CD4-positive, alpha-beta memory T cell (primary cell): ENCODE data around the gene OR2V2. TPM values are rescaled to one million over a fixed set of nuclear protein-coding genes. Genes with fewer than 3 reads are reported as not detected.
"Not testable (repeated sequence)": the region's sequence is repeated elsewhere in the genome, so short reads cannot be mapped to it uniquely, and the experiment has no call there.

ENCODE experiments used
- CTCF ChIA-PET: fragments of 350-600 bp; sonication (Branson Sonifier 250); formaldehyde crosslinking; loops from one replicate; lab custom pipeline; 2021; ENCODE audit warnings: inconsistent platforms; ENCODE audit not compliant: partially characterized antibody; lab: Charles Lee
- POLR2A ChIA-PET: fragments of 350-600 bp; sonication (Branson Sonifier 250); formaldehyde crosslinking; loops from one replicate; lab custom pipeline; 2021; ENCODE audit not compliant: partially characterized antibody; lab: Charles Lee
- DNase-seq, 5 donors: peaks; one replicate each; pipeline versions ENCODE4 v3.0.0 to v3.0.0-alpha.2; 2020 to 2022; ENCODE audit warnings: mixed read lengths in 1 of 5
- H3K27ac ChIP-seq: one replicate; pipeline ENCODE4 v1.7.0; 2013; ENCODE audit warnings: low read depth, low read length
- H3K27me3 ChIP-seq: 2 replicates; pipeline ENCODE4 v1.7.0; 2013; ENCODE audit warnings: mild to moderate bottlenecking, low read length, moderate library complexity; ENCODE audit not compliant: insufficient read depth
- H3K36me3 ChIP-seq: 2 replicates; pipeline ENCODE4 v1.7.0; 2013; ENCODE audit warnings: mild to moderate bottlenecking, low read length, moderate library complexity; ENCODE audit not compliant: insufficient read depth
- H3K4me1 ChIP-seq: 2 replicates; pipeline ENCODE4 v1.7.0; 2013; ENCODE audit warnings: mild to moderate bottlenecking, low read length, moderate library complexity; ENCODE audit not compliant: insufficient read depth
- H3K4me3 ChIP-seq, 2 donors: one replicate each; pipeline ENCODE4 v1.7.0; 2013; ENCODE audit warnings: low read length in 2 of 2, mild to moderate bottlenecking in 1 of 2
- H3K9me3 ChIP-seq, 2 donors: one replicate each; pipeline ENCODE4 v1.7.0; 2013; ENCODE audit warnings: low read length in 2 of 2, control low read depth in 1 of 2; ENCODE audit not compliant: control insufficient read depth in 1 of 2
- H3K27ac Mint-ChIP-seq, 7 donors: one replicate each; pipeline ENCODE4 v1.8.0; 2020 to 2021; ENCODE audit warnings: mixed read lengths in 7 of 7, mild to moderate bottlenecking in 6 of 7, inconsistent platforms in 3 of 7, moderate library complexity in 3 of 7
- H3K27me3 Mint-ChIP-seq, 2 donors: one replicate each; pipeline ENCODE4 v1.8.0; 2020 to 2021; ENCODE audit warnings: mixed read lengths in 2 of 2
- H3K36me3 Mint-ChIP-seq, 2 donors: one replicate each; pipeline ENCODE4 v1.8.0; 2020 to 2021; ENCODE audit warnings: mixed read lengths in 2 of 2, inconsistent platforms in 1 of 2, mild to moderate bottlenecking in 1 of 2
- H3K4me1 Mint-ChIP-seq, 4 donors: one replicate each; pipeline ENCODE4 v1.8.0; 2020 to 2021; ENCODE audit warnings: mixed read lengths in 4 of 4, mild to moderate bottlenecking in 1 of 4
- H3K4me3 Mint-ChIP-seq, 8 donors: one replicate each; pipeline ENCODE4 v1.8.0; 2020 to 2021; ENCODE audit warnings: mixed read lengths in 8 of 8, mild to moderate bottlenecking in 7 of 8, moderate library complexity in 6 of 8, inconsistent platforms in 3 of 8
- H3K9me3 Mint-ChIP-seq, 8 donors: one replicate each; pipeline ENCODE4 v1.8.0; 2020 to 2021; ENCODE audit warnings: mixed read lengths in 8 of 8, mild to moderate bottlenecking in 5 of 8, inconsistent platforms in 3 of 8, moderate library complexity in 1 of 8
- intact Hi-C: fragments of 100-400 bp; cut with micrococcal nuclease; formaldehyde crosslinking; loops from one replicate; pipeline ENCODE4 v1.15.1; 2023
- polyA plus RNA-seq, 2 donors: library from polyadenylated mRNA; unstranded; fragments of 300-500 nt; fragmentation: Illumina TruSeq; gene quantifications; one replicate each; pipeline ENCODE4 v1.2.3, GENCODE V29; 2021
- total RNA-seq, 2 experiments: library from RNA; stranded (reverse); gene quantifications; one replicate each; pipeline ENCODE4 v1.2.3, GENCODE V29; 2021

OR2V2 gene
- total and polyA plus RNA-seq, 4 experiments from 2014 or later: not detected

DNA sequence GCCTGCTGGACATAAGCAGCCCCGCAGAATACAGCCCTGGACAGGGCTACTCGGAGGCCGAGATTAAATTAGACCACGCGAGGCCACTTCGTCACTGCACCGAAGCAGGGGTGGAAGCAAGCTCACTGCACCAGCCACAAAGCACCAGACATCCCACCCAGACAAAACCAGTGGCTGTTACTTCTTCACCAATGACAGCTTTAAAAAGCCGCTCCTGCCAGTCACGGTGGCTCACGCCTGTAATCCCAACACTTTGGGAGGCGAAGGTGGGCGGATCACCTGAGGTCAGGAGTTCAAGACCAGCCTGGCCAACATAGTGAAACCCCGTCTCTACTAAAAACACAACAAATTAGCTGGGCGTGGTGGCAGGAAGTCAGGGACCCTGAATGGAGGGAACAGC, 30.2 kb downstream of the OR2V2 start:
- H3K27ac ChIP-seq, H3K4me3 ChIP-seq, H3K36me3 ChIP-seq, H3K9me3 ChIP-seq, DNase-seq, intact Hi-C loops, H3K36me3 Mint-ChIP-seq, H3K4me3 Mint-ChIP-seq, H3K27ac Mint-ChIP-seq: not testable (repeated sequence)
- CTCF ChIA-PET: interaction anchor here (0.7 kb wide), 1 partner anchor 206 kb away, joined by 3 read pairs; no protein-coding TSS in a partner anchor
- H3K4me1 Mint-ChIP-seq: peaks cover 10 to 22% (median 15%) of the 10 kb centered on the region in 4 donors
- peaks cover 12% of the 10 kb centered on the region for H3K4me1 ChIP-seq
- peaks cover 0 to 13% (median 2%) of the 10 kb centered on the region in 8 donors for H3K9me3 Mint-ChIP-seq
- POLR2A ChIA-PET: interaction anchor here (1.1 kb wide), 1 partner anchor 84 kb away, joined by 4 read pairs; the partner anchor contains the start of gene TRIM52
- peaks cover 14 to 23% of the 10 kb centered on the region in 2 donors for H3K27me3 Mint-ChIP-seq
- H3K27me3 ChIP-seq: peaks cover 16% of the 10 kb centered on the region

DNA sequence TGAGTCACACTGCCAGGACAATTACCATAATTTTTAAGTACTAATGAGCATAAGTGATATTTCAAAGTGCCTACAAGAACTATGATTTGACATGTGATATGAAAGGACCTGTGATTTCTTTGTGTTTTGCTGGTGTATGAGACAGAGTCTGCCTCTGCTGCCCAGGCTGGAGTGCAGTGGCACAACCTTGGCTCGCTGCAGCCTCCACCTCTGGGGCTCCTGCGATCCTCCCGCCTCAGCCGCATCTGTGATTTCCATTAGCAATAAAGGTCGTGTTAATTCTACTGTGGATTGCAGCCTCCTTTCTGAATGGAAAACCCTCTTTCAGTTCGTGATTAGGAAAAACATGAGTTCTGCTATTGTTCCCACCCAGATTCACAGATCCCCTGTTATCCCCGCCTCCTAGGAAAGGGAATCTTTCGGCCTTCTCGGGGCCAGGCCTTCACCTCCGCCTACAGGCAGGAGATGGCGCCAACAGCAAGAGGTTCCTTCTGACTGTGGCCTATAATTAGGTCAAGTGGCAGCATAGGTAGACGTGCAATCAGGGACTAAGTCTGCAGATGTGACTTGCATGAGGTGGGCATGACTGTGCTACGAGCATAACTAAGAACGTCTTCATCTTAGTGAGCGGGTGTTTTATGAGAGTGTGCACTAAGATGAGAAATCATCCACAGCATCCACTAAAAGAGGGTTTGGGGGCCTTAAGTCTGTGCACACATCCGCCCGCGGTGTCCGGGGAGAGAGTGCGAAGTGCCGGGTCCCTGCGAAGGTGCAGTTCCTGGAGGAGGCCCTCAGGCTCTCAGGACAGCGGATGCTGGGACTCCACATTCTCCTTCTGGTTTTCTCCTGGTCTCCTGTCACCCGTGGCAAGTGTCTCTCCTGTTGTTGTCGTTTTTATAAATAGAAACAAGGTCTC, 34.5 kb downstream of the OR2V2 start:
- CTCF ChIA-PET: interaction anchor here (1.0 to 2.1 kb wide), 8 partner anchors 8 to 25 kb away, joined by 3 to 9 read pairs (median 4); no protein-coding TSS in a partner anchor
- H3K27ac Mint-ChIP-seq: peak overlapping the region; percentile 48 to 95 (median 88)
- peaks cover 0 to 2% of the 10 kb centered on the region in 2 donors for H3K27me3 Mint-ChIP-seq
- intact Hi-C loops: loop anchor here (1.0 to 10.0 kb wide), 3 partner anchors 23 to 377 kb away; partner anchors contain the start of genes MGAT1 and TRIM52
- H3K27ac ChIP-seq: no peak overlapping the region
- H3K27me3 ChIP-seq: no peaks in the 10 kb centered on the region
- no peak overlapping the region for H3K4me3 ChIP-seq
- H3K4me3 Mint-ChIP-seq: peak overlapping the region; percentile 26 to 94 (median 84)
- H3K4me1 Mint-ChIP-seq: peaks cover 11 to 42% (median 22%) of the 10 kb centered on the region in 4 donors
- no peaks in the 10 kb centered on the region for H3K36me3 ChIP-seq
- H3K4me1 ChIP-seq: peaks cover 14% of the 10 kb centered on the region
- peaks cover 0 to under 1% of the 10 kb centered on the region in 2 donors for H3K36me3 Mint-ChIP-seq
- no peaks in the 10 kb centered on the region for H3K9me3 ChIP-seq
- POLR2A ChIA-PET: interaction anchor here (2.7 to 12.4 kb wide), 4 partner anchors 10 to 79 kb away, joined by 14 to 375 read pairs (median 50); partner anchors contain the start of genes RACK1, TRIM41 and TRIM52
- DNase-seq: peak; percentile 65 to 78 (median 76)
- peaks cover 0 to 10% (median under 1%) of the 10 kb centered on the region in 8 donors for H3K9me3 Mint-ChIP-seq

DNA sequence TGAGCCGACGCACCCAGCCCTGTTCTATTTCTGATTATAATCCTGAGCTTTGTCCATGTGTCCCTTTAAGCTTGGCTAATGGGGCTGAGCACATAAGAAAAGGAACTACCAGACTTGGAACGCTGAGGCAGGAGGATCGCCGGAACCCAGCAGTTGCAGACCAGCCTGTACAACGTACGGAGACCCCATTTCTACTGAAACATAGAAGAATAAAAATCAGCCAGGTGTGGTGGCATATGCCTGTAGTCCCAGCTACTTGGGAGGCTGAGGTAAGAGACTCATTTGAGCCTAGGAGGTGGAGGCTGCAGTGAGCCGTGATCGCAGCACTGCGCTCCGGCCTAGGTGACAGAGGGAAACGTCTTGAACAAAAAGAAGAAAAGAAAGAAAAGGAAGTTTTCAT, 35.3 kb downstream of the OR2V2 start:
- Mint-ChIP-seq H3K4me3 (peak overlapping the region; percentile 82 to 94 (median 88)), H3K36me3 (peaks cover 0 to 2% of the 10 kb centered on the region in 2 donors), H3K4me1 (peaks cover 12 to 46% (median 25%) of the 10 kb centered on the region in 4 donors), H3K9me3 (peaks cover 0 to 14% (median under 1%) of the 10 kb centered on the region in 8 donors), H3K27ac (peak overlapping the region; percentile 72 to 96 (median 95)), H3K27me3 (peaks cover 0 to 2% of the 10 kb centered on the region in 2 donors)
- no peaks in the 10 kb centered on the region for H3K27me3 ChIP-seq
- H3K36me3 ChIP-seq: no peaks in the 10 kb centered on the region
- ChIA-PET POLR2A (interaction anchor here (2.7 to 12.4 kb wide), 4 partner anchors 9 to 78 kb away, joined by 14 to 375 read pairs (median 50); partner anchors contain the start of genes RACK1, TRIM41 and TRIM52), CTCF (interaction anchor here (0.7 to 1.7 kb wide), 5 partner anchors 9 to 70 kb away, joined by 3 to 9 read pairs (median 5); no protein-coding TSS in a partner anchor)
- DNase-seq: no peak
- H3K9me3 ChIP-seq: no peaks in the 10 kb centered on the region
- H3K27ac ChIP-seq: no peak overlapping the region
- H3K4me1 ChIP-seq: peaks cover 14% of the 10 kb centered on the region
- intact Hi-C loops: loop anchor here (1.0 to 10.0 kb wide), 4 partner anchors 9 to 378 kb away; partner anchors contain the start of genes MGAT1 and TRIM52
- no peak overlapping the region for H3K4me3 ChIP-seq

DNA sequence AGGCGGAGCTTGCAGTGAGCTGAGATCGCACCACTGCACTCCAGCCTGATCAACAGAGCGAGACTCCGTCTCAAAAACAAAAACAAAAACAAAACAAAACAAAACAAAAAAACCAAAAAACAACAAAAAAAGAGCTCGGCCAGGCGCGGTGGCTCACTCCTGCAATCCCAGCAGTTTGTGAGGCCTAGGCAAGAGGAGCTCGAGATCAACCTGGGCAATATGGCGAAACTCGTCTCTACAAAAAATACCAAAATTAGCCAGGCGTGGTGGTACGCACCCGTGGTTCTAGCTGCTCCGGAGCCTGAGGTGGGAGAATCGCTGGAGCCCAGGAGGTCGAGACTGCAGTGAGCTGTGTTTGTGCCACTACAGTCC, 37.4 kb downstream of the OR2V2 start:
- H3K9me3 ChIP-seq: no peaks in the 10 kb centered on the region
- peaks cover 16 to 68% (median 36%) of the 10 kb centered on the region in 4 donors for H3K4me1 Mint-ChIP-seq

DNA sequence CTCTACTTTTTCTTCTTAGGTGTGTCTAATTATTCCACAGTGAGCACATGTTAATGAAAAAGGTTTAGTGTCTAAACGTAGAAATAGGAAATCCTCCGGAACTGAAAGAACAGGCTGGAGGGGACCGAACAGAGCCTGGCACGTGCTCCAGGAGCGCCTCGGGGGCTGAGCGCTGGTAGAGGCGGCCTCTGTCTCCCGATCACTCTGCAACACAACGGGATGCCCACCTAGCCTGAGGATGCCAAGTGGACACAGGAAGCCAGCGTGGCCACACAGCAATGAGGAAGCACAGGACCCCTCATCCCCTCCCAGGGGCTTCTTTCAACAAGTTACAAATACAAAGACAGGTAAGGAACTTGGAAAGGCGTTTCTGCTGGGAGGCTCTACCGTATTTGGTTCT, 38.2 kb downstream of the OR2V2 start:
- peaks cover 4 to 13% of the 10 kb centered on the region in 2 donors for H3K27me3 Mint-ChIP-seq
- H3K4me1 ChIP-seq: peaks cover 14% of the 10 kb centered on the region
- CTCF ChIA-PET: interaction anchor here (0.8 to 2.8 kb wide), 10 partner anchors 12 to 401 kb away, joined by 3 to 27 read pairs (median 5); partner anchors contain the start of genes RACK1, TRIM41 and TRIM52
- no peaks in the 10 kb centered on the region for H3K27me3 ChIP-seq
- intact Hi-C loops: loop anchor here (10.0 kb wide), 1 partner anchor 381 kb away; the partner anchor contains the start of gene MGAT1
- peak overlapping the region in 4 of 7 donors; percentile 47 to 100 (median 52) for H3K27ac Mint-ChIP-seq
- H3K27ac ChIP-seq: no peak overlapping the region
- no peaks in the 10 kb centered on the region for H3K9me3 ChIP-seq
- peaks cover 0 to 35% (median 7%) of the 10 kb centered on the region in 8 donors for H3K9me3 Mint-ChIP-seq
- no peak for DNase-seq
- peaks cover 16 to 74% (median 39%) of the 10 kb centered on the region in 4 donors for H3K4me1 Mint-ChIP-seq
- no peak overlapping the region for H3K4me3 ChIP-seq
- POLR2A ChIA-PET: interaction anchor here (1.4 to 12.4 kb wide), 10 partner anchors 12 to 355 kb away, joined by 3 to 375 read pairs (median 18); partner anchors contain the start of genes RACK1, TRIM41, TRIM52 and TRIM7
- no peaks in the 10 kb centered on the region for H3K36me3 ChIP-seq
- H3K4me3 Mint-ChIP-seq: peak overlapping the region in 7 of 8 donors; percentile 38 to 65 (median 45)
- H3K36me3 Mint-ChIP-seq: peaks cover 0 to 28% of the 10 kb centered on the region in 2 donors

More for the DNA sequence above, 37.4 kb downstream of the OR2V2 start:
- H3K36me3 Mint-ChIP-seq: peaks cover 0 to 21% of the 10 kb centered on the region in 2 donors
- intact Hi-C loops: loop anchor here (1.0 to 10.0 kb wide), 2 partner anchors 38 to 380 kb away; partner anchors contain the start of genes MGAT1 and TRIM41
- peaks cover 14% of the 10 kb centered on the region for H3K4me1 ChIP-seq
- POLR2A ChIA-PET: interaction anchor here (0.9 to 12.4 kb wide), 18 partner anchors 7 to 354 kb away, joined by 3 to 375 read pairs (median 7); partner anchors contain the start of genes RACK1, TRIM41, TRIM52 and TRIM7
- H3K27ac Mint-ChIP-seq: peak overlapping the region in 4 of 7 donors; percentile 91 to 95 (median 94)
- H3K27me3 ChIP-seq: no peaks in the 10 kb centered on the region
- DNase-seq: no peak
- H3K4me3 Mint-ChIP-seq: peak overlapping the region; percentile 88 to 97 (median 92)
- CTCF ChIA-PET: interaction anchor here (0.7 to 2.8 kb wide), 18 partner anchors 8 to 401 kb away, joined by 3 to 27 read pairs (median 4); partner anchors contain the start of genes TRIM41 and TRIM52
- peaks cover 4 to 13% of the 10 kb centered on the region in 2 donors for H3K27me3 Mint-ChIP-seq
- peaks cover 0 to 33% (median 7%) of the 10 kb centered on the region in 8 donors for H3K9me3 Mint-ChIP-seq
- H3K4me3 ChIP-seq: peak overlapping the region in 1 of 2 donors; percentile 52
- no peak overlapping the region for H3K27ac ChIP-seq
- no peaks in the 10 kb centered on the region for H3K36me3 ChIP-seq

DNA sequence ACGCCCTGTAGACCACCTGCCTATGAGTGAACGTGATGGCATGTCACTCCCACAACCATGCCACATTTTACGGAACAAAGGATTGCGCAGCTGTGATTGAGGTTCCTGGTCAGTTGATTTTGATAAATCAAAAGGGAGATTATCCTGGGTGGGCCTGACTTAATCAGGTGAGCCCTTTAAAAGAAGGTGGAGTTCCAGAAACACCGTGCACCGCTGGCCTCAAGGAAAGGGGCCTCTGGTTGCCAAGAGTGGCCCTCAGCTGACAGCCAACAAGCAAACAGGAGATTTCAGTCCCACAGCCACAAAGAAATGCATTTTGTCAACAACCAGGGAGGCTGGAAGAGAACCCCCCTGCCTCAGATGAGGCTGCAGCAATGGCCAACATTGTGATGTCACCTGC, 38.6 kb downstream of the OR2V2 start:
- Mint-ChIP-seq H3K27me3 (peaks cover 4 to 14% of the 10 kb centered on the region in 2 donors), H3K27ac (peak overlapping the region in 3 of 7 donors; percentile 53 to 100 (median 78)), H3K36me3 (peaks cover 0 to 30% of the 10 kb centered on the region in 2 donors), H3K4me1 (peaks cover 16 to 76% (median 39%) of the 10 kb centered on the region in 4 donors), H3K9me3 (peaks cover 0 to 37% (median 7%) of the 10 kb centered on the region in 8 donors), H3K4me3 (peak overlapping the region in 5 of 8 donors; percentile 12 to 65 (median 59))
- Histone ChIP-seq H3K36me3 (no peaks in the 10 kb centered on the region), H3K27ac (no peak overlapping the region), H3K27me3 (no peaks in the 10 kb centered on the region), H3K9me3 (no peaks in the 10 kb centered on the region), H3K4me1 (peaks cover 14% of the 10 kb centered on the region), H3K4me3 (no peak overlapping the region)
- ChIA-PET CTCF (interaction anchor here (0.8 to 2.8 kb wide), 4 partner anchors 21 to 75 kb away, joined by 3 to 27 read pairs (median 12); partner anchors contain the start of genes RACK1 and TRIM52), POLR2A (interaction anchor here (2.2 to 12.4 kb wide), 6 partner anchors 13 to 75 kb away, joined by 15 to 375 read pairs (median 30); partner anchors contain the start of genes RACK1, TRIM41 and TRIM52)
- intact Hi-C loops: loop anchor here (10.0 kb wide), 1 partner anchor 381 kb away; the partner anchor contains the start of gene MGAT1
- no peak for DNase-seq
